DMS53 (cell line): ENCODE results near the gene STRIP1.

Source experiments
- DNase-seq: peaks from one replicate; lab custom pipeline; 2025; lab: John Stamatoyannopoulos, UW

The STRIP1 gene

DNA sequence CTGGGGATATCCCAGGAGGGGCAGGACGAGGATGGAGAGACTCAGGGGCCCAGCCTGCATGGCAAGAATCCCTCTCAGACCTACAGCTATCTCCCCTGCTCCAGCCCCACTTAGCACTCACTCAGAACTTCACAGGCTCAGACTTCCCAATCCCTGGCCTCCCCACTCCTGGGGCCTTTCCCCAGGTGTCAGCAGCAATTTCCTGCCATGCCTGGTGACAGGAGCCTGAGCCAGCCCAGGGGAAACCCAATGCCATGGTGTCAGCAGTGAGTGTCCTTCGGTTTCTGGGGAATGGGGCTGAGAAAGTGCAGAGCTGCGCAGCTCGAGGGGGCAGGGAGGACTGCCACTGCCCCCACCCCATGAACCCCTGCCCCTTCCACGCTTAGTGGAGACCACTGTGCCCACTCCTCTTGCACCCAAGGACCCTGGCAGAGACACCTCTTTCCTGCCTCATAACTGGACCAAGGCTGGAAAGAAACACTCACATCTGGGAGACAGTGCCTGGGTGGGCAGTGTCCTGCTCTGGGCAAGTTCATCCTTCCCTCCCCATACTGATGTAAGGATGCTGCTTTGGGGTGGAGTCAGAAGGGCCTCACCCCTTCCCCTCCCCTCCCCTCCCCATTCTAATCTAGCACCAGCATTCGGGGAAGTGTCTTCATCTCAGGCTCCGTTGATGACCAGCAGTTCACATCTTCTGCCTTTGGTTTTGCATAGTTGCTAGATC is 60.7 kb downstream of the STRIP1 start:
- DNase-seq, result no peak

DNA sequence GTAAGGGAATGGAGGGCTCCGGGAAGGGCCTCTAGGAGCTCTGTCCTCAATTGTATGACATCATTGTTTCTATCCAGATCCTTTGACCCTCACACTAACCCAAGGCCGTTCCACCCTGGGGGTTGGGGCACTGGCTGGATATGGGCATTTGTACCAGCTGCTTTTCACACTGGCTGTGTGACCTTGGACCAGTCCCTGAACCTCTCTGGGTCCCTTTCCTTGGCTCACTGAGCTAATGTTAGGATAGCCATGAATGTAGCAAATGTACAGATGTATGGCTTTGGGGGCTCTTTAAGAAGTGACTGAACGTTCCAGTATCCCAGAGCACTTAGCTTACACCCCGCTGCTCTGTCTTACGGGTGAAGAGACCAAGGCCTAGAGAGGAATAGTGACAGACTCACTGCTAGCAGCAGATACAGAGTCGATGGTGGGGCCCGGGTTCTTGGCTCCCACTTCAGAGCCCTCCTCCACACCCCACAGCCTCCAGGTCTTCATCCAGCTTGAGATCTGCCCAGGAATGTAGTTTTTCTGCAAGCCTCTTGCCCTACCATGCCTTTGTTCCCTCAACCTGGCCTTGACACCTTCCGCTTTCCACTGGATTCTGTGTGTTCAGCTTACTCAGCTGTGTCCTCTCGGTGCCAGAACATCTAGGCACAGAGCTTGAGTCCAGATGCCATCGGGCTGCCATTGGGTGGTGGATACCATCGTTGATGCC is 63.2 kb downstream of the STRIP1 start:
- DNase-seq, result no peak

DNA sequence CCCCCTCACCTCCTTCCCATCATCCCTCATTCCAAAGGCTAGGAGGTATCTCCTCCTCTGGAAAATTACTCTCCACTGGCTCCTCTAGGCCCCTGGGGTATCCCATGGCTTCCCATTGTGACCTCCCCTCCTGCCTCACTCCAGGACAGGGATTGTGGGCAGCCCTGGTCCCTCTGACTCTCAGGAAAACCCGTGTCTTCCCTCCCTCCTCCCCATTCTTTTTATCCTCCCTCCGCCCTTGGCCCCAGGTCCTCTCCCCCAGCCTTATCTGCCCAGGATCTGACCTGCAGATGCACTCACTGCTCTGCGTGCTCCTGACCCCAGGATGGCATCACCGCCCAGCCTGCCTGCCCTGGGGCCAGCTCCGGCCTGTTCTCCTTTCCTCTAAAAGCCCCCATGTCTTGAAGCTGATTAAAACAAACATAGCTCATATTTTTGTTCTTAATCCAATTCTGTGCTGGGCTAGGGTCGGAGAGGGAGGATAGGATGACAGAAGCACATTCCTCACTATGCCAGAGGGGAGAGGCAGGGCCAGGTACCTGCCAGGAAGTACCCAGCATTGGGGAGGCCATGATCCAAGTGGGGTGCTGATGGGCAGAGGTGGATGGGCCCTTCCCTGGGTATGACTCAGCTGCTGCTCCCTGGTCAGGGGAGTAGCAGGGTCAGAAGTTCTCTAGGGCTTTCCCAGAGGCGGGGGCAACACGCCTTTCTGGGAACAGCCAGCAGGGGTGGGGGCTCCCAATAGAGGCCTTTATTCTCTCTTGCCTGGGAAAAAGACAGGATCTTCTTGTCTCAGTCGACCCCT is 64.0 kb downstream of the STRIP1 start:
- no peak for DNase-seq

DNA sequence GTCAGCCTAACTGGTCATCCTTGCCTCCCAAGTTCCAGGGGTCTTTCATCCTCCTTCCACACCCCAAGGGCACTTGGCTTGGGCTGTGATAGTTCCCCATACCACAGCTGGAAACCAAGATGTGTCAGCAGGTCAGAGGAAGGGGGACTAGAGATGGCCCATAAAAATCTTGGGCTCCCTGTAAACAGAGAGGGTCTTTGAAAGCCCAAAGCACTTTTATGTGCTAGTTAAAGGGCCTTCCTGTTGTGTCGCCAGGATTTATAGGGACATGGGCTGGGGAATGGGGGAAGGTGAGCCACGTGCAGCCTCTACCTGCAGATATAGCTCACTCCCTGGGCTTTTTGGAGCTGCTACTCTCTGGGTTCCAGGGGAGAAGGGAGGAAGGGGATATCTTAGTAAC is 65.9 kb downstream of the STRIP1 start:
- no peak for DNase-seq

DNA sequence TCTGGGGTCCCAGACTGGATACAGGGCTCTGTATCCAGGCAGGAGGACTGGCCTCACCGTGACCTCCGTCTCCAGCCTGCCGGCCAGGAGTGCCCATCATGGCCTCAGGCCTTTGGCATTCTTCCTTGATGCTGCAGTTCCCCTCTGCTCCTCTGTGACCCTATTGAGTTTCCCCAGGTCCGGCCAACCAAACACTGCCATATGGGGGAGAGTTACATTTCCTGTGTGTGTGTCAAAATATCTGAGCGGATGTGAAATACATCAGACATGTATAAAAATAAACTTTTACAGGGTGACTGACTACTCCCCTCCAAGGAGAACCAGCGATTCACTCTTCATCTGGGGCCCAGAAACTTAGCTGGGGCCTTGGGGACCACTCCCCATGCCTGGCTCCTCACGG is 67.7 kb downstream of the STRIP1 start:
- no peak for DNase-seq
